ENCODE data around the gene SORT1.

GRCh38 chr1:109283748-109284600 is 113.7 kb downstream of the SORT1 start:
- no peak for TF ChIP-seq CTCF (conservative IDR thresholded peaks at IDR 0.05)
- TF ChIP-seq ZFX (IDR thresholded peaks at IDR 0.05) = no peak

Measured in C4-2B (cell line).